Glutamatergic neuron (in vitro differentiated cells): Measurements from ENCODE around the gene AHCYL2. TPM values are rescaled to one million over a fixed set of nuclear protein-coding genes. Genes with fewer than 3 reads are reported as not detected.

Experiments used
- DNase-seq: peaks from one replicate; pipeline ENCODE4 v3.0.0; 2022
- H3K27ac Mint-ChIP-seq: one replicate; pipeline ENCODE4 v1.8.0; 2020; ENCODE audit warnings: mild to moderate bottlenecking, mixed read lengths, inconsistent platforms; ENCODE audit not compliant: unreplicated experiment
- H3K27me3 Mint-ChIP-seq: one replicate; pipeline ENCODE4 v1.8.0; 2020; ENCODE audit warnings: mild to moderate bottlenecking, moderate library complexity, mixed read lengths, inconsistent platforms; ENCODE audit not compliant: unreplicated experiment
- H3K36me3 Mint-ChIP-seq: one replicate; pipeline ENCODE4 v1.8.0; 2020; ENCODE audit warnings: mild to moderate bottlenecking, mixed read lengths, inconsistent platforms; ENCODE audit not compliant: unreplicated experiment
- H3K4me1 Mint-ChIP-seq: one replicate; pipeline ENCODE4 v1.8.0; 2020; ENCODE audit warnings: mild to moderate bottlenecking, low read depth, mixed read lengths, inconsistent platforms; ENCODE audit not compliant: unreplicated experiment
- H3K4me3 Mint-ChIP-seq: one replicate; pipeline ENCODE4 v1.8.0; 2020; ENCODE audit warnings: mild to moderate bottlenecking, mixed read lengths, inconsistent platforms; ENCODE audit not compliant: unreplicated experiment
- H3K9me3 Mint-ChIP-seq: one replicate; pipeline ENCODE4 v1.8.0; 2020; ENCODE audit warnings: mild to moderate bottlenecking, moderate library complexity, mixed read lengths, inconsistent platforms; ENCODE audit not compliant: unreplicated experiment
- total RNA-seq: library from RNA; stranded (reverse); fragmentation: NEBNext Ultra II Directional; extraction: Animal tissue kit (Norgen Biotek cat#: 25700); gene quantifications from one replicate; pipeline ENCODE4 v1.2.1, GENCODE V29; 2021; ENCODE audit not compliant: unreplicated experiment
- TF ChIP-seq, protein P1 (sequence below): fragments of 200-600 bp; sonication (generic); IDR thresholded peaks from one replicate; pipeline ENCODE4 v1.5.0; 2021; ENCODE audit not compliant: partially characterized antibody, unreplicated experiment

The AHCYL2 gene
- total RNA-seq, 1 donor from 2014 or later = 16.8 TPM

DNA sequence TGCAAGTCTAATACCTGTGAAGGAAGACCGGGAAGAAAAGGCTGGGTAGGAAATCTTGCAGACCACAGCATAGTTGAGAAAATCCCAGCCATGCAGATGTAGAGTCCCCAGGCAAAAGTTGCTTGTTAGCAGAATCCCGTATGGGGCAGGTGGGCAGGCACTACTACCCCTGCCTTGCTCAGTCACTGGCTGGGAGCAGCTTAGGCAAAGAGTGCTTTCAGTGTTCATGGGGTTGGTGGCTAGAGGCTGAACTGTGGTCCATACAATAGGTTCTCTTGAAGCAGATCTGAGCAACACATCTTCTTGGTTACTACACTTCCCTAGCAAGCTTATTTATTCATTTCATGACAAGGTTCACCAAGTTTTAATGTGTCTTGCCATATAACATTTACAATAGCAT is 92.6 kb downstream of the AHCYL2 start:
- Mint-ChIP-seq H3K4me1 (peaks cover 5% of the 10 kb centered on the region), H3K9me3 (no peaks in the 10 kb centered on the region), H3K27me3 (no peaks in the 10 kb centered on the region), H3K4me3 (no peak overlapping the region), H3K27ac (no peak overlapping the region), H3K36me3 (no peaks in the 10 kb centered on the region)
- TF ChIP-seq, protein P1, sequence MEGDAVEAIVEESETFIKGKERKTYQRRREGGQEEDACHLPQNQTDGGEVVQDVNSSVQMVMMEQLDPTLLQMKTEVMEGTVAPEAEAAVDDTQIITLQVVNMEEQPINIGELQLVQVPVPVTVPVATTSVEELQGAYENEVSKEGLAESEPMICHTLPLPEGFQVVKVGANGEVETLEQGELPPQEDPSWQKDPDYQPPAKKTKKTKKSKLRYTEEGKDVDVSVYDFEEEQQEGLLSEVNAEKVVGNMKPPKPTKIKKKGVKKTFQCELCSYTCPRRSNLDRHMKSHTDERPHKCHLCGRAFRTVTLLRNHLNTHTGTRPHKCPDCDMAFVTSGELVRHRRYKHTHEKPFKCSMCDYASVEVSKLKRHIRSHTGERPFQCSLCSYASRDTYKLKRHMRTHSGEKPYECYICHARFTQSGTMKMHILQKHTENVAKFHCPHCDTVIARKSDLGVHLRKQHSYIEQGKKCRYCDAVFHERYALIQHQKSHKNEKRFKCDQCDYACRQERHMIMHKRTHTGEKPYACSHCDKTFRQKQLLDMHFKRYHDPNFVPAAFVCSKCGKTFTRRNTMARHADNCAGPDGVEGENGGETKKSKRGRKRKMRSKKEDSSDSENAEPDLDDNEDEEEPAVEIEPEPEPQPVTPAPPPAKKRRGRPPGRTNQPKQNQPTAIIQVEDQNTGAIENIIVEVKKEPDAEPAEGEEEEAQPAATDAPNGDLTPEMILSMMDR = no peak
- DNase-seq = no peak

DNA sequence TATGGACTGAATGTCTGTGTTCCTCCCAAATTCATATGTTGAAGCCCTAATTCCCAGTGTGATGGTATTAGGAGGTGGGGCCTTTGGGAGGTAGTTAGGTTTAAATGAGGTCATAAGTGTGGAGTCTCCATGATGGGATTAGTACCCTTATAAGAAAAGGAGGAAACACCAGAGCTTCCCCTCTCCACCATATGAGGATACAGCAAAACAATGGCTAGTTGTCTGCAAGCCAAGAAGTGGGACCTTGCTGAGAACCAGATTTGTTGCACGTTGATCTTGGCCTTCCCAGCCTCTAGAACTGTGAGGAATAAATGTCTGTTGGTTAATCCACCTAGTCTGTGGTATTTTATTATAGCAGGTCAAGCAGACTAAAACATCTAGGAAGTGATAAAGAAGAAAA is 102.2 kb downstream of the AHCYL2 start:
- no peaks in the 10 kb centered on the region for H3K27me3 Mint-ChIP-seq
- H3K4me3 Mint-ChIP-seq = no peak overlapping the region
- TF ChIP-seq, protein P1 = no peak
- no peak overlapping the region for H3K27ac Mint-ChIP-seq
- DNase-seq = no peak
- H3K9me3 Mint-ChIP-seq = peaks cover 2% of the 10 kb centered on the region
- no peaks in the 10 kb centered on the region for H3K4me1 Mint-ChIP-seq
- H3K36me3 Mint-ChIP-seq = peaks cover 9% of the 10 kb centered on the region

DNA sequence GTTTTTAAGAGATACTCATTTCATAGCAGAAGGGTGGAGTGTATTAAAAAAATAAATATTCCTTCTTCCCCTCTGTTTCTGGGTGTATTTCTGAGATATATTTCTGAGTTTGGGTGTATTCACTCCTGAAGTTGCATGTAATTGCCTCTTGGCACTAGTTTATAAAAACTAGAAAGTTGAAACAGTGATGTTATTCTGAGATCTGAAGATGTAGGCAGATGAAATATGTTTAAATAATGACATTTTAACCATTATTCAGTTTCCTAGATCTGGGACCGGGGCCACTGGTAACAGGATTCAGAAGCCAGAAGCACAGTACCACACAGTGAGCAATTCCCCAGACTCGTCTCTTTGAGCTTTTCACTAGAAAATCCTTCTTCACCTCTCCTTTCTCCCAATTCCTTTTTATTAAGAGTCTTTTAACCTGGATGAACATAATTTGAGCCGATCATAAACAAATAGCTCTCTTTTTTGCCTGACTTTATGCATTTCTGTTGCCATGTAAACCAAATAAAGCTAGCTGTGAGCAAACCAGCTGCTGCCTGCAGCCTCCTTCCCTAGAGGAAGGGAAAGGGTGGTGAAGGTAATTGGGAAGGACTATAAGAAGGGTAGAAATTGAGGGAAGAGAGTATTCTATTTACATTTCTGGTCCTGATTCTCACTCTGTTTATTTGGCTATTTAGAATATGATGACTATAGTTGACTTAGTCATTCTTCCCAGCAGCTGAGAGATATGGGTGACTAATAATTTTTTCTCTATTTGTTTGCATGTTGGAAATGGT is 107.6 kb downstream of the AHCYL2 start:
- Mint-ChIP-seq H3K27ac (no peak overlapping the region), H3K4me1 (no peaks in the 10 kb centered on the region), H3K9me3 (no peaks in the 10 kb centered on the region), H3K27me3 (no peaks in the 10 kb centered on the region), H3K36me3 (no peaks in the 10 kb centered on the region), H3K4me3 (no peak overlapping the region)
- no peak for DNase-seq
- TF ChIP-seq, protein P1 = no peak

DNA sequence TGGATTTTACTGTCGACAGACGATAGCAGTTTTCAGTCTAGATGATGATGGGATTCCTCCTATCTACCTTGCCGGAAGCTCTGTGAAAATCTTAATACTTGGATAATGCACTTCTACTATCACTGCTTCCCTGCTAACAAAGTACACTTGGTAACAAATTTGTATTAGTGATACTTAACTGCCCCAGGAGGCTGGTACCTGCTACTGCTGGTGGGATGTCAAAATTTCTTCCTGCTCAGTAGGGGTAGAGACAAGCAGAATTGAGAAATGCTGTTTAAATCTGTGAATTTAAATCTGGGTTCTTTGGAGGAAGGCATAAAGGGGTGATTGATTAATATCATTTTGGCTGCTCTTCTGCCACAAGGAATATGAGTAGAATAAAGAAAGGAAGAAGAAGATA is 109.6 kb downstream of the AHCYL2 start:
- H3K9me3 Mint-ChIP-seq = no peaks in the 10 kb centered on the region
- H3K27me3 Mint-ChIP-seq = no peaks in the 10 kb centered on the region
- H3K36me3 Mint-ChIP-seq = no peaks in the 10 kb centered on the region
- H3K4me1 Mint-ChIP-seq = no peaks in the 10 kb centered on the region
- DNase-seq = no peak
- H3K4me3 Mint-ChIP-seq = no peak overlapping the region
- TF ChIP-seq, protein P1 = no peak
- H3K27ac Mint-ChIP-seq = no peak overlapping the region

DNA sequence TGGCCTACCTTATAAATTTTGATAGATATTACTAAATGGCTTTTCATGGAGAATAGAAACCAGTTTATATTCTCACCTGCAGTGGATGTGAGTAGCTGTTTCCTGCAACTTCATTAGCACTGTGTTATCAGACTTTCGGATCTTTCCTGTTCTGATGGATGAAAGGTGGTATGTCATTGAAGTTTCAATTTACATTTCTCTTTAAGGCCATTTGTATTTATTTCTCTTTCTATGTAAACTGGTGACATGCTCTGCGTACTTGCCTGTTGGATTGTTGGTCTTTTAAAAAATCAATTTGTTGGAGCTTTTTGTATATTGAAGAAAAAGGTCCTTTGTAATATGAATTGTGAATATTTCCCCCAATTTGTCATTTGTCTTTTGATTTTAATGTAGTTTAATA is 113.6 kb downstream of the AHCYL2 start:
- H3K9me3 Mint-ChIP-seq = no peaks in the 10 kb centered on the region
- TF ChIP-seq, protein P1 = no peak
- H3K4me1 Mint-ChIP-seq = no peaks in the 10 kb centered on the region
- no peak overlapping the region for H3K4me3 Mint-ChIP-seq
- H3K27me3 Mint-ChIP-seq = no peaks in the 10 kb centered on the region
- no peaks in the 10 kb centered on the region for H3K36me3 Mint-ChIP-seq
- H3K27ac Mint-ChIP-seq = no peak overlapping the region
- DNase-seq = no peak
